HepG2 (cell line): ENCODE data around the gene CAMK4. TPM values are rescaled to one million over a fixed set of nuclear protein-coding genes. Genes with fewer than 3 reads are reported as not detected.

Experiments used
- ATAC-seq: fragments of 200-7000 bp; cut with Tn5 transposase; 3 replicates; pipeline ENCODE4 v1.9.1; 2020; ENCODE audit warnings: mild to moderate bottlenecking, moderate library complexity
- BruUV-seq: library from RNA; stranded (reverse); fragments of 400-500 nt; replicated peaks from 2 replicates; lab custom pipeline; 2021; lab: Mats Ljungman, UMichigan
- CTCF ChIA-PET: fragments of 300-600 bp; formaldehyde crosslinking; extraction: SDS; loops from one replicate; lab custom pipeline; 2021; ENCODE audit warnings: low total read pairs, inconsistent platforms, low intra/inter-chr PET ratio; lab: Yijun Ruan, JAX
- POLR2A ChIA-PET: fragments of 350-600 bp; sonication (Branson Sonifier 250); formaldehyde crosslinking; loops from one replicate; lab custom pipeline; 2020; ENCODE audit warnings: antibody characterized with exemption, inconsistent platforms; lab: Yijun Ruan, JAX
- DNase-seq: peaks from one replicate; pipeline ENCODE4 v3.0.0-alpha.2; 2015; ENCODE audit warnings: low spot score
- FAIRE-seq: peaks from 3 replicates; lab custom pipeline; 2011; peaks lifted over from hg19 to GRCh38; lab: Jason Lieb, UNC
- H2AFZ ChIP-seq: one replicate; pipeline ENCODE4 v1.6.1; 2011; ENCODE audit warnings: low read length, inconsistent platforms
- H3K27ac ChIP-seq: fragments of 300-600 bp; 3 replicates; pipeline ENCODE4 v1.8.0; 2011; ENCODE audit warnings: mixed run types, mild to moderate bottlenecking, mixed read lengths, low read length, inconsistent platforms; ENCODE audit not compliant: insufficient read depth; ENCODE audit errors: extremely low read length
- H3K27me3 ChIP-seq, 2 experiments: fragments of 200-600 bp in 1 of 2; 2 replicates in 1 of 2; 3 replicates in 1 of 2; pipeline versions ENCODE4 v1.6.0 to v1.8.0; 2011; ENCODE audit warnings: low read length in 2 of 2, mild to moderate bottlenecking in 2 of 2, moderate library complexity in 2 of 2, inconsistent platforms in 1 of 2; ENCODE audit not compliant: insufficient read depth in 2 of 2, control insufficient read depth in 1 of 2
- H3K36me3 ChIP-seq, 2 experiments: fragments of 200-600 bp in 1 of 2; replicated peaks in 1 of 2; 2 replicates in 1 of 2; 3 replicates in 1 of 2; pipeline versions ENCODE4 v1.5.1 to v1.8.0; 2011; ENCODE audit warnings: low read length in 2 of 2, inconsistent platforms in 1 of 2; ENCODE audit not compliant: insufficient read depth in 2 of 2, control insufficient read depth in 1 of 2
- H3K4me1 ChIP-seq: 2 replicates; pipeline ENCODE4 v1.5.1; 2012; ENCODE audit warnings: low read length, inconsistent platforms; ENCODE audit not compliant: insufficient read depth
- H3K4me2 ChIP-seq: 2 replicates; pipeline ENCODE4 v1.6.0; 2011; ENCODE audit warnings: low read depth, low read length, inconsistent platforms
- H3K4me3 ChIP-seq, 3 experiments: fragments of 200-600 bp in 1 of 3; sonication (generic), shearing (Covaris generic) in 1 of 3; replicated peaks in 1 of 3; 2 replicates each; pipeline ENCODE4 v1.5.1; 2011 to 2016; ENCODE audit warnings: low read length in 3 of 3, inconsistent platforms in 2 of 3, low read depth in 2 of 3, mild to moderate bottlenecking in 2 of 3, control low read depth in 1 of 3, mixed read lengths in 1 of 3; ENCODE audit not compliant: insufficient read depth in 1 of 3
- H3K79me2 ChIP-seq: one replicate; pipeline ENCODE4 v1.6.1; 2011; ENCODE audit warnings: low read length, inconsistent platforms; ENCODE audit not compliant: insufficient read depth
- H3K9ac ChIP-seq: 2 replicates; pipeline ENCODE4 v1.6.0; 2011; ENCODE audit warnings: mild to moderate bottlenecking, low read depth, low read length, inconsistent platforms; ENCODE audit not compliant: insufficient read depth
- H3K9me3 ChIP-seq: 2 replicates; pipeline ENCODE4 v1.5.1; 2012; ENCODE audit warnings: mild to moderate bottlenecking, low read length
- H4K20me1 ChIP-seq: 2 replicates; pipeline ENCODE4 v1.6.0; 2011; ENCODE audit warnings: inconsistent platforms, mild to moderate bottlenecking, low read length, moderate library complexity; ENCODE audit not compliant: insufficient read depth
- ATF1 ChIP-seq: IDR thresholded peaks from 2 replicates; pipeline ENCODE4 v1.6.1; 2016; ENCODE audit warnings: mild to moderate bottlenecking, control low read depth
- BCL6 ChIP-seq: IDR thresholded peaks from 2 replicates; pipeline ENCODE4 v1.6.1; 2016; ENCODE audit warnings: missing genetic modification reagents, missing compliant biosample characterization
- CSRNP1 ChIP-seq: sonication (generic); formaldehyde crosslinking; IDR thresholded peaks from 2 replicates; pipeline ENCODE4 v1.8.1; 2023; ENCODE audit warnings: mild to moderate bottlenecking, missing genetic modification reagents
- DR1 ChIP-seq: sonication (generic); formaldehyde crosslinking; IDR thresholded peaks from 2 replicates; pipeline ENCODE4 v1.8.0; 2021; ENCODE audit warnings: mild to moderate bottlenecking, missing genetic modification reagents, inconsistent platforms
- GPBP1L1 ChIP-seq: sonication (generic); formaldehyde crosslinking; IDR thresholded peaks from 2 replicates; pipeline ENCODE4 v1.5.0; 2020; ENCODE audit warnings: mild to moderate bottlenecking, missing genetic modification reagents
- HOMEZ ChIP-seq: IDR thresholded peaks from 2 replicates; pipeline ENCODE4 v1.6.1; 2016; ENCODE audit warnings: low read depth
- KAT8 ChIP-seq: IDR thresholded peaks from 2 replicates; pipeline ENCODE4 v1.6.1; 2016; ENCODE audit warnings: missing genetic modification reagents, missing compliant biosample characterization
- LBX2 ChIP-seq: sonication (generic); formaldehyde crosslinking; IDR thresholded peaks from 2 replicates; pipeline ENCODE4 v1.5.0; 2020; ENCODE audit warnings: missing genetic modification reagents, mild to moderate bottlenecking, borderline replicate concordance
- MTERF4 ChIP-seq: sonication (generic); formaldehyde crosslinking; IDR thresholded peaks from 2 replicates; pipeline ENCODE4 v1.8.0; 2023; ENCODE audit warnings: mild to moderate bottlenecking, missing genetic modification reagents
- RAD51 ChIP-seq: fragments of 450-650 bp; IDR thresholded peaks from 2 replicates; pipeline ENCODE4 v1.6.1; 2016; ENCODE audit warnings: borderline replicate concordance
- SAP130 ChIP-seq: IDR thresholded peaks from 2 replicates; pipeline ENCODE4 v1.6.1; 2016; ENCODE audit warnings: low read depth
- SIN3B ChIP-seq: fragments of 150-350 bp; IDR thresholded peaks from 2 replicates; pipeline ENCODE4 v1.6.1; 2014; ENCODE audit warnings: low read length
- ZBTB38 ChIP-seq: sonication (generic); formaldehyde crosslinking; IDR thresholded peaks from 2 replicates; pipeline ENCODE4 v1.5.1; 2020; ENCODE audit warnings: mild to moderate bottlenecking, missing genetic modification reagents
- ZNF7 ChIP-seq: IDR thresholded peaks from 2 replicates; pipeline ENCODE4 v1.6.1; 2016; ENCODE audit warnings: missing biosample characterization, missing genetic modification reagents
- WGBS: methylation state at CpG from one replicate; pipeline ENCODE4 v1.1.6; 2017; ENCODE audit warnings: low lambda C conversion rate; 5-methylcytosine and 5-hydroxymethylcytosine counted together
- in situ Hi-C: cut with HindIII; loops from 2 replicates; pipeline ENCODE4 v1.10.0; 2017; ENCODE audit warnings: low pct_unique_long_range_greater_than_20kb; ENCODE audit not compliant: extremely low pct_ligation_motif_present
- intact Hi-C: fragments of 100-400 bp; cut with micrococcal nuclease; formaldehyde crosslinking; loops from one replicate; pipeline ENCODE4 v1.10.0; 2022; ENCODE audit not compliant: unreplicated experiment
- polyA plus RNA-seq, 8 experiments: library from polyadenylated mRNA; depleted of rRNA in 3 of 8; stranded (reverse) in 7 of 8; unstranded in 1 of 8; fragments of >200 nt; fragmentation: Illumina TruSeq in 4 of 8; extraction: Trizol in 4 of 8; gene quantifications; 2 replicates each; pipeline versions ENCODE4 v1.2.1 to v1.2.3, GENCODE V29; 2011 to 2016; ENCODE audit warnings: low read depth in 4 of 8, missing spikeins in 1 of 8, mixed read lengths in 1 of 8; ENCODE audit not compliant: insufficient read depth in 1 of 8
- total RNA-seq, 5 experiments: library from RNA; depleted of rRNA; stranded (reverse); fragments of >200 nt; fragmentation: Illumina TruSeq; extraction: Trizol; gene quantifications; 2 replicates each; pipeline ENCODE4 v1.2.3, GENCODE V29; 2016; ENCODE audit warnings: low read depth in 1 of 5

Gene CAMK4
- total and polyA plus RNA-seq, 2 of the 13 experiments (the other 11 are each of a cell fraction or from before 2014, with no cell fraction given): not detected

GRCh38 chr5:111347021-111347420, 122.8 kb downstream of the CAMK4 start:
- FAIRE-seq: no peak
- ChIA-PET POLR2A (no interaction called here), CTCF (no interaction called here)
- H3K79me2 ChIP-seq: no peaks in the 10 kb centered on the region
- no peaks in the 10 kb centered on the region; a peak in 1 of 5 replicates for H3K27me3 ChIP-seq
- TF ChIP-seq KAT8 (no peak), DR1 (no peak), ATF1 (CRISPR knock-in tag) (no peak)
- H3K9ac ChIP-seq: no peak overlapping the region
- H3K27ac ChIP-seq: no peak overlapping the region
- no peak overlapping the region for H3K4me3 ChIP-seq
- no peak for ATAC-seq
- no peak overlapping the region for H2AFZ ChIP-seq
- no peaks in the 10 kb centered on the region for H3K36me3 ChIP-seq
- no peak for DNase-seq
- intact Hi-C loops: no loop called here
- in situ Hi-C loops: no loop called here
- no peak overlapping the region for H3K4me2 ChIP-seq
- H4K20me1 ChIP-seq: no peaks in the 10 kb centered on the region
- BruUV-seq: no TSS peak
- no peaks in the 10 kb centered on the region for H3K4me1 ChIP-seq
- no peaks in the 10 kb centered on the region for H3K9me3 ChIP-seq

- no peaks in the 10 kb centered on the region; a peak in 1 of 5 replicates for H3K27me3 ChIP-seq
- no peaks in the 10 kb centered on the region for H3K4me1 ChIP-seq
- ATAC-seq: no peak
- no peak overlapping the region for H3K27ac ChIP-seq
- H3K4me3 ChIP-seq: no peak overlapping the region
- H2AFZ ChIP-seq: no peak overlapping the region
- 3% methylated on average over 3 of the region's 3 CpGs for WGBS
- no peak for FAIRE-seq
- H3K4me2 ChIP-seq: no peak overlapping the region
- ChIA-PET CTCF (no interaction called here), POLR2A (no interaction called here)
- H3K36me3 ChIP-seq: no peaks in the 10 kb centered on the region
- no peaks in the 10 kb centered on the region for H3K9me3 ChIP-seq
- in situ Hi-C loops (no loop called here), intact Hi-C loops (no loop called here)
- BruUV-seq: no TSS peak
- no peak for DNase-seq
- no peaks in the 10 kb centered on the region for H4K20me1 ChIP-seq
- H3K79me2 ChIP-seq: no peaks in the 10 kb centered on the region
- no peak overlapping the region for H3K9ac ChIP-seq
- TF ChIP-seq GPBP1L1 (CRISPR knock-in tag): no peak
- no peak for TF ChIP-seq ZBTB38
- TF ChIP-seq RAD51: no peak
- no peak for TF ChIP-seq SIN3B
- no peak for TF ChIP-seq ZNF7 (CRISPR knock-in tag)
- no peak for TF ChIP-seq HOMEZ (CRISPR knock-in tag)
- TF ChIP-seq CSRNP1 (CRISPR knock-in tag): no peak
- TF ChIP-seq BCL6 (CRISPR knock-in tag): no peak
- no peak for TF ChIP-seq MTERF4 (CRISPR knock-in tag)
- no peak for TF ChIP-seq LBX2 (CRISPR knock-in tag)
- TF ChIP-seq SAP130 (CRISPR knock-in tag): no peak
Measured at GRCh38 chr5:111348661-111349329, 124.6 kb downstream of the CAMK4 start.
